Neural cell (in vitro differentiated cells): ENCODE measurements around the gene ENDOV. TPM values are rescaled to one million over a fixed set of nuclear protein-coding genes. Genes with fewer than 3 reads are reported as not detected.

Source experiments
- H2AFZ ChIP-seq: fragments of 200-600, 300-800 bp; sonication (generic), shearing (Covaris generic); 2 replicates; pipeline ENCODE4 v1.6.0; 2014; ENCODE audit warnings: low read depth, mild to moderate bottlenecking, antibody characterized with exemption, low read length, moderate library complexity
- H3F3A ChIP-seq: fragments of 200-600 bp; shearing (Covaris generic); 2 replicates; pipeline ENCODE4 v1.6.1; 2016; ENCODE audit warnings: mild to moderate bottlenecking, moderate library complexity, mixed read lengths, antibody characterized with exemption, low read length; ENCODE audit not compliant: insufficient read depth, poor library complexity, severe bottlenecking
- H3K27ac ChIP-seq: fragments of 200-600, 300-800 bp; sonication (generic), shearing (Covaris generic); 2 replicates; pipeline ENCODE4 v1.5.1; 2014; ENCODE audit warnings: mild to moderate bottlenecking, low read length, moderate library complexity
- H3K27me3 ChIP-seq: fragments of 300-800, 200-600 bp; sonication (generic), shearing (Covaris generic); 2 replicates; pipeline ENCODE4 v1.6.0; 2014; ENCODE audit warnings: mild to moderate bottlenecking, low read depth, low read length, moderate library complexity; ENCODE audit not compliant: insufficient read depth
- H3K36me3 ChIP-seq: fragments of 300-800, 200-600 bp; sonication (generic), shearing (Covaris generic); 2 replicates; pipeline ENCODE4 v1.5.1; 2014; ENCODE audit warnings: mild to moderate bottlenecking, antibody characterized with exemption, low read length, moderate library complexity; ENCODE audit not compliant: insufficient read depth
- H3K4me2 ChIP-seq: fragments of 300-800, 200-600 bp; sonication (generic), shearing (Covaris generic); 2 replicates; pipeline ENCODE4 v1.6.0; 2014; ENCODE audit warnings: mild to moderate bottlenecking, low read length
- H3K4me3 ChIP-seq: fragments of 300-800, 200-600 bp; sonication (generic), shearing (Covaris generic); 2 replicates; pipeline ENCODE4 v1.5.1; 2014; ENCODE audit warnings: mild to moderate bottlenecking, low read length, moderate library complexity
- H3K79me2 ChIP-seq: fragments of 200-600 bp; shearing (Covaris generic); replicated peaks from 2 replicates; pipeline ENCODE4 v1.6.0; 2014; ENCODE audit warnings: mild to moderate bottlenecking, low read length, moderate library complexity; ENCODE audit not compliant: insufficient read depth
- H3K9ac ChIP-seq: fragments of 300-800, 200-600 bp; sonication (generic), shearing (Covaris generic); 2 replicates; pipeline ENCODE4 v1.6.1; 2016; ENCODE audit warnings: mild to moderate bottlenecking, low read length, mixed read lengths
- H3K9me2 ChIP-seq: fragments of 200-600 bp; shearing (Covaris generic); 2 replicates; pipeline ENCODE4 v1.6.1; 2016; ENCODE audit warnings: mild to moderate bottlenecking, low read length, mixed read lengths; ENCODE audit not compliant: insufficient read depth
- H3K9me3 ChIP-seq: fragments of 200-600, 300-800 bp; sonication (generic), shearing (Covaris generic); 2 replicates; pipeline ENCODE4 v1.6.1; 2016; ENCODE audit warnings: mild to moderate bottlenecking, mixed run types, low read length, moderate library complexity, mixed read lengths
- H4K20me1 ChIP-seq: fragments of 200-600 bp; shearing (Covaris generic); 2 replicates; pipeline ENCODE4 v1.6.1; 2016; ENCODE audit warnings: mild to moderate bottlenecking, mixed run types; ENCODE audit not compliant: insufficient read depth
- EP300 ChIP-seq: fragments of 450-650 bp; conservative IDR thresholded peaks from 2 replicates; pipeline ENCODE4 v1.6.1; 2014; ENCODE audit warnings: antibody characterized with exemption, mild to moderate bottlenecking, moderate library complexity; ENCODE audit not compliant: poor library complexity, severe bottlenecking
- EZH2 ChIP-seq: fragments of 200-600, 300-800 bp; shearing (Covaris generic), sonication (generic); IDR thresholded peaks from 2 replicates; pipeline ENCODE4 v1.6.1; 2014; ENCODE audit warnings: antibody characterized with exemption, low read length, borderline replicate concordance, mild to moderate bottlenecking; ENCODE audit not compliant: insufficient read depth, poor library complexity, severe bottlenecking
- MXI1 ChIP-seq: fragments of 450-650 bp; conservative IDR thresholded peaks from 2 replicates; pipeline ENCODE4 v1.6.1; 2014; ENCODE audit warnings: antibody characterized with exemption, mild to moderate bottlenecking; ENCODE audit not compliant: poor library complexity, severe bottlenecking
- POLR2AphosphoS5 ChIP-seq: IDR thresholded peaks from 2 replicates; pipeline ENCODE4 v1.6.1; 2012
- RAD21 ChIP-seq: fragments of 450-650 bp; conservative IDR thresholded peaks from 2 replicates; pipeline ENCODE4 v1.6.1; 2014; ENCODE audit warnings: antibody characterized with exemption, mild to moderate bottlenecking, moderate library complexity
- SMC3 ChIP-seq: fragments of 450-650 bp; conservative IDR thresholded peaks from 2 replicates; pipeline ENCODE4 v1.6.1; 2014; ENCODE audit warnings: antibody characterized with exemption, mild to moderate bottlenecking, moderate library complexity; ENCODE audit not compliant: poor library complexity
- TAF1 ChIP-seq: IDR thresholded peaks from 2 replicates; pipeline ENCODE4 v1.6.1; 2012; ENCODE audit warnings: low read depth
- polyA plus RNA-seq: library from polyadenylated mRNA; depleted of rRNA; stranded (reverse); fragments of >200 nt; gene quantifications from 2 replicates; pipeline ENCODE4 v1.2.3, GENCODE V29; 2014
- TF ChIP-seq, protein P1 (sequence below): fragments of 450-650 bp; IDR thresholded peaks from 2 replicates; pipeline ENCODE4 v1.5.1; 2014; ENCODE audit warnings: antibody characterized with exemption, mild to moderate bottlenecking, moderate library complexity; ENCODE audit not compliant: poor library complexity, severe bottlenecking
- TF ChIP-seq, protein P2 (sequence below): IDR thresholded peaks from 2 replicates; pipeline ENCODE4 v1.6.1; 2012; ENCODE audit warnings: borderline replicate concordance

ENDOV gene
- polyA plus RNA-seq, 1 donor from 2014 or later, result 31.2 TPM

DNA sequence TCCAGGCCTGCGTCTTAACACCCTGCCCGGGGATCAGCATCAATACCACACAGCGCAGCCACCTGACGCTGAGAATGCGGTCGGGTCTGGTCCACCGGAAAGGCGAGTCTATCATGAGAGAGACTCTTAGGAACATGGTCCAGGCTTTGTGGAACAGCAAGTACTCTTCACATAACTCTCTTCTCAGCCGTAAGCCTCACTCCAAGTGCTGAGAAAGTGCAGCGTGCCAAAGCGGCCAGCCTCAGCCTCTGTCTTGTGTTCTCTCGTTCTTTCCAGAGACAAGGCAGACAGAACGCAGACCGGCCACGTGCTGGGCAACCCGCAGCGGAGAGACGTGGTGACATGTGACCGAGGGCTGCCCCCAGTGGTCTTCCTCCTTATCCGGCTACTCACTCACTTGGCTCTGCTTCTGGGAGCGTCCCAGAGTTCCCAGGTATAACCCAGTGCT, 34.4 kb upstream of the ENDOV start:
- Histone ChIP-seq H2AFZ (no peak overlapping the region), H3K79me2 (no peaks in the 10 kb centered on the region), H3K4me2 (no peak overlapping the region), H3K9ac (no peak overlapping the region), H3K36me3 (no peaks in the 10 kb centered on the region), H4K20me1 (no peaks in the 10 kb centered on the region), H3K27me3 (no peaks in the 10 kb centered on the region), H3F3A (no peaks in the 10 kb centered on the region), H3K27ac (no peak overlapping the region), H3K9me2 (no peaks in the 10 kb centered on the region), H3K4me3 (no peak overlapping the region), H3K9me3 (no peaks in the 10 kb centered on the region)
- TF ChIP-seq EZH2 (no peak), MXI1 (no peak), RAD21 (no peak), TAF1 (no peak), SMC3 (no peak), POLR2AphosphoS5 (no peak)
- TF ChIP-seq, protein P1, sequence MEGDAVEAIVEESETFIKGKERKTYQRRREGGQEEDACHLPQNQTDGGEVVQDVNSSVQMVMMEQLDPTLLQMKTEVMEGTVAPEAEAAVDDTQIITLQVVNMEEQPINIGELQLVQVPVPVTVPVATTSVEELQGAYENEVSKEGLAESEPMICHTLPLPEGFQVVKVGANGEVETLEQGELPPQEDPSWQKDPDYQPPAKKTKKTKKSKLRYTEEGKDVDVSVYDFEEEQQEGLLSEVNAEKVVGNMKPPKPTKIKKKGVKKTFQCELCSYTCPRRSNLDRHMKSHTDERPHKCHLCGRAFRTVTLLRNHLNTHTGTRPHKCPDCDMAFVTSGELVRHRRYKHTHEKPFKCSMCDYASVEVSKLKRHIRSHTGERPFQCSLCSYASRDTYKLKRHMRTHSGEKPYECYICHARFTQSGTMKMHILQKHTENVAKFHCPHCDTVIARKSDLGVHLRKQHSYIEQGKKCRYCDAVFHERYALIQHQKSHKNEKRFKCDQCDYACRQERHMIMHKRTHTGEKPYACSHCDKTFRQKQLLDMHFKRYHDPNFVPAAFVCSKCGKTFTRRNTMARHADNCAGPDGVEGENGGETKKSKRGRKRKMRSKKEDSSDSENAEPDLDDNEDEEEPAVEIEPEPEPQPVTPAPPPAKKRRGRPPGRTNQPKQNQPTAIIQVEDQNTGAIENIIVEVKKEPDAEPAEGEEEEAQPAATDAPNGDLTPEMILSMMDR, result no peak
- TF ChIP-seq, protein P2, sequence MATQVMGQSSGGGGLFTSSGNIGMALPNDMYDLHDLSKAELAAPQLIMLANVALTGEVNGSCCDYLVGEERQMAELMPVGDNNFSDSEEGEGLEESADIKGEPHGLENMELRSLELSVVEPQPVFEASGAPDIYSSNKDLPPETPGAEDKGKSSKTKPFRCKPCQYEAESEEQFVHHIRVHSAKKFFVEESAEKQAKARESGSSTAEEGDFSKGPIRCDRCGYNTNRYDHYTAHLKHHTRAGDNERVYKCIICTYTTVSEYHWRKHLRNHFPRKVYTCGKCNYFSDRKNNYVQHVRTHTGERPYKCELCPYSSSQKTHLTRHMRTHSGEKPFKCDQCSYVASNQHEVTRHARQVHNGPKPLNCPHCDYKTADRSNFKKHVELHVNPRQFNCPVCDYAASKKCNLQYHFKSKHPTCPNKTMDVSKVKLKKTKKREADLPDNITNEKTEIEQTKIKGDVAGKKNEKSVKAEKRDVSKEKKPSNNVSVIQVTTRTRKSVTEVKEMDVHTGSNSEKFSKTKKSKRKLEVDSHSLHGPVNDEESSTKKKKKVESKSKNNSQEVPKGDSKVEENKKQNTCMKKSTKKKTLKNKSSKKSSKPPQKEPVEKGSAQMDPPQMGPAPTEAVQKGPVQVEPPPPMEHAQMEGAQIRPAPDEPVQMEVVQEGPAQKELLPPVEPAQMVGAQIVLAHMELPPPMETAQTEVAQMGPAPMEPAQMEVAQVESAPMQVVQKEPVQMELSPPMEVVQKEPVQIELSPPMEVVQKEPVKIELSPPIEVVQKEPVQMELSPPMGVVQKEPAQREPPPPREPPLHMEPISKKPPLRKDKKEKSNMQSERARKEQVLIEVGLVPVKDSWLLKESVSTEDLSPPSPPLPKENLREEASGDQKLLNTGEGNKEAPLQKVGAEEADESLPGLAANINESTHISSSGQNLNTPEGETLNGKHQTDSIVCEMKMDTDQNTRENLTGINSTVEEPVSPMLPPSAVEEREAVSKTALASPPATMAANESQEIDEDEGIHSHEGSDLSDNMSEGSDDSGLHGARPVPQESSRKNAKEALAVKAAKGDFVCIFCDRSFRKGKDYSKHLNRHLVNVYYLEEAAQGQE, result no peak

DNA sequence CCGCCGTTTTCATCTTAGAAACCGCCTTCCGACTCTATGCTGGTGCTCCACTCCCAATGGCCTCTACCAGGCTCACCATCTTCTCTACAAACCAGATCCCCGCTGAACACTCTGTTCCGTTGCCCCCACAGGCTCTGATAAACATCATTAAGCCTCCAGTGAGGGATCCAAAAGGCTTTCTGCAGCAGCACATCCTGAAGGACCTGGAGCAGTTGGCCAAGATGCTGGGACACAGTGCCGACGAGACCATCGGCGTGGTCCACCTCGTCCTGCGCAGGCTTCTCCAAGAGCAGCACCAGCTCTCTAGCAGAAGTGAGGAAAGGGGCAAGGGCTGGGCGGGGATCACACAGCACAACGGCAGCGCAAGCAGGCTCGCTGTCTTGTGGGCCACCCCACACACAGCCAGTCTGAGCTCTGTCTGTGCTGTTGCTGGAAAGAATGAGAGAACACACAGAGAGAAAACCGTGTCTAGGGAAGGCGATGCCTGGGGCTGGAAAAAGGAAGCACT, 33.5 kb upstream of the ENDOV start:
- TF ChIP-seq, protein P1, result no peak
- TF ChIP-seq MXI1 (no peak), TAF1 (no peak), RAD21 (no peak), EP300 (no peak), POLR2AphosphoS5 (no peak), EZH2 (no peak), SMC3 (no peak)
- TF ChIP-seq, protein P2, result no peak
- no peaks in the 10 kb centered on the region for H3K36me3 ChIP-seq

More for the DNA sequence above, 33.5 kb upstream of the ENDOV start:
- Histone ChIP-seq H3K9ac (no peak overlapping the region), H3K9me3 (no peaks in the 10 kb centered on the region), H3K4me2 (no peak overlapping the region), H3K9me2 (no peaks in the 10 kb centered on the region), H3K27ac (no peak overlapping the region), H4K20me1 (no peaks in the 10 kb centered on the region), H3K27me3 (no peaks in the 10 kb centered on the region), H3K79me2 (no peaks in the 10 kb centered on the region), H3F3A (no peaks in the 10 kb centered on the region), H3K4me3 (no peak overlapping the region), H2AFZ (no peak overlapping the region)
